NCI-H345 treated with DMSO at 0.1 percent for 48 hours (cell line): ENCODE results near the gene CTTNBP2.

Source experiments
- DNase-seq: peaks from one replicate; lab custom pipeline; 2025; ENCODE audit not compliant: unreplicated experiment; lab: John Stamatoyannopoulos, UW

The CTTNBP2 gene

GRCh38 chr7:117665368-117665767 lies 207.9 kb downstream of the CTTNBP2 start:
- no peak for DNase-seq

GRCh38 chr7:117664047-117664446 lies 209.2 kb downstream of the CTTNBP2 start:
- no peak for DNase-seq

- DNase-seq, result no peak
These were observed 211.9 kb downstream of the CTTNBP2 start for GRCh38 chr7:117661328-117661727.
